HG02852 (cell line): ENCODE results near the gene GRK2.
A peak's percentile ranks its signal among the peaks of the same experiment; 100 is the strongest.
"Not testable (repeated sequence)": the region's sequence is repeated elsewhere in the genome, so short reads cannot be mapped to it uniquely, and the experiment has no call there.

Source experiments
- ATAC-seq: cut with Tn5 transposase; IDR thresholded peaks from one replicate; pipeline ENCODE4 v1.9.1; 2021; ENCODE audit warnings: mild to moderate bottlenecking, moderate library complexity; ENCODE audit not compliant: unreplicated experiment

The GRK2 gene

DNA sequence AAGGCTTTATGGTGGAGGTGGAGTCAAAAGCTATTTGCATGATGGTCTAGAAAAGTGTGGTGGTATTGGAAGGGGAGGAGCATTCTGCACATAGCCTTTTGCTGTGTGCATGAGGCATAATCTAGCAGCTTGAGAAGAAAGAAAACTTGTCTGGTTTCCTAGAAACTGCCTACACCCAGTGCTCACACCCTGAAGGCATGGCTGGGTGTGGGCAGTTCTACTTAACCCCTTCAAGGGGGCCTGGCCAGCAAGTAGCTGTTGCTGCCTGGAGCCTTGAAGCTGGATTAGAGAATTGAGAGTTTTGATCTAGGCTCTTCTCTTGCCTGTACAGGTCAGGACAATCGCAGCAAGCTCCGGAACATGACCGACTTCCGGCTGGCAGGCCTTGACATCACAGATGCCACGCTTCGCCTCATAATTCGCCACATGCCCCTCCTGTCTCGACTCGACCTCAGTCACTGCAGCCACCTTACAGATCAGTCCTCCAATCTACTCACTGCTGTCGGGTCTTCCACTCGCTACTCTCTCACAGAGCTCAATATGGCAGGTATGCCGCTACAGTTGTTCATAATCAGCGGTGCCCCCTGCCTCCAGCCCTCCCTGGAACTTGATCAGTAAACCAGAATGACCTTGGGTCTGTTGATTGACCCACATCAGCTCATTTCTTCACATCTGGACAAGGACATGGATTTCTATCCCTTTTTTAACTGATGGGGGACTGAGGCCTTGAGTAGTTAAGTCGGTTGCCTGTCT lies 12.2 kb upstream of the GRK2 start:
- no peak for ATAC-seq

DNA sequence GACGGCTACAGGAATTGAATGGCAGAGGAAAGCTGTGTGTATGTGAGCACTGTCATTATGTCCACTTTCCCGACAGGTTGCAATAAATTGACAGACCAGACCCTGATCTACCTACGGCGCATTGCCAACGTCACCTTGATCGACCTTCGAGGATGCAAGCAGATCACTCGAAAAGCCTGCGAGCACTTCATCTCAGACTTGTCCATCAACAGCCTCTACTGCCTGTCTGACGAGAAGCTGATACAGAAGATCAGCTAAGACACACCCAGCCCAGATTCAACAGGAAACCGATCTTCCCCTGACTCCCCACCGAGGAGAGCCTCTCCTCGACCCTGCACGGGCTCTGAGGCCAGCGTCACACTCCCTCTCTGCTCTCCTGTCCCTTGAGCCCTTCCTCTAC lies 11.5 kb upstream of the GRK2 start:
- no peak for ATAC-seq

DNA sequence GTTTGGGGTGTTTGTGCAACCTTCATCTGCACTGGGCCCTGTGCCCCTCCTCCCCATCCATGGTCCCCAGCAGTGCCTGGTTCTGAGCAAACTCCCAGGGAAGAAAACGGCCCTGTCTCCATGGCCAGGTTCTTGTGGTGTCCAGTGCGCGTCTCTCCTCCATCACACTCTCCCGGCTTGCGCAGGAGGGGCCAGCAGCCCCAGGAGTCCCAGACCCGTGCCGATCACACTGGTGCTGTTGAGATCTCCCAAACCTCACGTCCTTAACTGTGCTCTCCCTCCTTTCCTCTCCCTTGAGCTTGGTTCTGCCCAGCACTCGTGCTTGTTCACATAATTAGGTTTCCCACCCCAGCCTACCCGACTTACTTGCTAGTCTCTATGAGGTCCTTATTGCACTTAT lies 10.9 kb upstream of the GRK2 start:
- ATAC-seq, result no peak

DNA sequence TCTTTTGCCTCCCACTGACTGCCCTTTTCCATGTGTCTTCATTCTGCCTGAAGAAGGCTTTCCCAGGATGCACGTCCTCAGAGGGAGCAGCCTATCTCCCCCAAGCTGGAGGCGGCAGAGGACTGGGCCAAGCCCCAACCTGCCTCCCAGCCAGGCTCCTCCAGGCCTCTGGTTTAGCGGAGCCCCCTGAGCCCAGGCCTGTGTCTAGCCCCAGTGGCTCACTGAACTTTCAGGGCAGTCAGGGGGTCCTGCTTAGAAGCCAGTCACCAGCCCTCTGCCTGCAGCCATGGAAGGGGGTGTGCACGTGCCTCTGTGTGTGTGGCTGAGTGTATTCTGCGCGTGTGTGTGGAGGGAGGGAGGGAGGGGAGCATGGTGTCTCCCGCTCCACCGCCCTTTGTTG lies 10.4 kb upstream of the GRK2 start:
- no peak for ATAC-seq

DNA sequence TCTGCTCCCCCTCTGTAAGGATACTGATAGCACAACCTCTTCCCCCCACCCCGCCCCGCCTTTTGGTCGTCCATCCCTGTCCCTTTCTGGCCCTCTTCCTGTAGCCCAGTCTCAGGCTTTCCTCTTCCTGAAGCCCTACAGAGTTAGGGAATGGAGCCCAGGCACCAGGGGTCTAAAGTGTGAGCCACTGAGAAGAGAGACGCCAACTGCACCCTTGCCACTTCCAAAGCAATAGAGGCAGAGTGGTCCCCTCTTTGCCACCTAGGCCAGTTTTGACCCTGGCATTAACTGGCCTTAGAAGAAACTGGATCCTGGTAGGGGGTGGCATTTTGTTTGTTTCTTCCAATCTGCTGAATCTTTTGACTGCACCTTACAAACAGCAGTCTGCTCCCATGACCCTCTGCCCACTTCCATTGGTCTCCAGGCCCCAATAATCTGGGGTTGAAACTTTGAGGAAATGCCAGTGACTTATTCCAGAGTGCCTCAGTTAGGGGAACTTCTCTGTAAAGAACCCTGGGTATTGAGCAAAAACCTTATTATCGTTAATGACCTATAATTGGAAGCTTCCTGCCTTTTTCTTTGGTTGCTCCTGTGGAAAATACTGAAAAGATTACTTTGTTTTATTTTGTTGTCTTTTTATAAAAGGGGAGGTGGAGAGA lies 9.7 kb upstream of the GRK2 start:
- ATAC-seq, result no peak

DNA sequence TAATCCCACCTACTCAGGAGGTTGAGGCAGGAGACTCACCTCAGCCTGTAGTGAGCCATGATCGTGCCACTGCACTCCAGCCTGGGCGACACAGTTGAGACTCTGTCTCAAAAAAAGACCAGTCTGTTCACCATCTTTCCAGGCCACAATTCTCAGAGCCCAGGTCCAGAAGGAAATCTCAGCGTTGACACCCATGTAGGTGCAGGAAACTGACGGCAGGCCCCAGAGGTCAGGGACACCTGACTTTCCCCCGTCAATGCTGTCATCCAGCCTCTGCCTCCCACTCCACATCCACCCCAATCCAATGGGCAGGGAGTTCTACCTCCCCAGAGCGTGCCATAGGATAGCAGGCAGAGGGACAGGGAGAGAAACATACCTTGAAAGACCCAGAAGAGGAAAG lies 5.9 kb upstream of the GRK2 start:
- no peak for ATAC-seq

DNA sequence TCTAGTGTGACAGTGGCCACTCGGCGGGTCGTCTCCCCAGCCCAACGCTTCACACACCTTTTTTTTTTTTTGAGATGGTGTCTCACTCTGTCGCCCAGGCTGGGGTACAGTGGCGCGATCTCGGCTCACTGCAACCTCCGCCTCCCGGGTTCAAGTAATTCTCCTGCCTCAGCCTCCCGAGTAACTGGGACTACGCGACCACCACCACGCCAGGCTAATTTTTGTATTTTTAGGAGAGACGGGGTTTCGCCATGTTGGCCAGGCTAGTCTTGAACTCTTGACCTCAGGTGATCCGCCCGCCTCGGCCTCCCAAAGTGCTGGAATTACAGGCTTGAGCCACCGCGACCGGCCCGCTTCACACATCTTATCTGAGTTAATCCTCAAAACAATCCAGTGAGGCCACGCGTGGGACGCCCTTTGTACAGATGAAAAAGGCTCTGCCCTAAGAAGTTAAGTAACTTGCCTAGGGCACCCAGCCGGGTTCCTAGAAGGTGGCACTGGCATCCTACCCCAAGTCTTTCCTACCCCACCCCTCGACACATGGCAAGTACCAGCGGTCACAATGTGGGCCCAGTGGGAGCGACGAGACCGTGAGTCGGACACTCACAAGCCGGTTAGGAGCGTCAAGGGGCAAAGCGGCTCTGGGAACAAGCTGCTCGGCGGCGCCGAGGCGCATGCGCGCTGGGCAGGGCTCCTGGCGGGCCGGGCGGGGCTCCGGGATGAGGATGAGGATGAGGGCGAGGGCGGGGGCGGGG lies 5.2 kb upstream of the GRK2 start:
- ATAC-seq, result not testable (repeated sequence)

DNA sequence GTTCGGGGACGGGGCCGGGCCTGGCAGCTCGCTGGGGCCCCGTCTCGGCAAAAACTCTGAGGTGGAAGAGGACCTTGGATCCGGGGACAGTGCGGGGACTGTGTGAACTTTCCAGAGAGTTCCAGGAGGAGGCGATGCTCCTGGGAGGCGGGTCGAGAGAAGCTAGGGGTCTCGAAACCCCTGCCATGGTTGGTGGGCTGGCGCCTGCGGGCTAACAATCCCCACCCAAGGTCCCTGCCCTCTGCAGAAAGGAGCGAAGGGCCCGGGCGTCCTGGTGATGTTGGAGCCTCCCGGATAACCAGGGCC lies 4.7 kb upstream of the GRK2 start:
- no peak for ATAC-seq

DNA sequence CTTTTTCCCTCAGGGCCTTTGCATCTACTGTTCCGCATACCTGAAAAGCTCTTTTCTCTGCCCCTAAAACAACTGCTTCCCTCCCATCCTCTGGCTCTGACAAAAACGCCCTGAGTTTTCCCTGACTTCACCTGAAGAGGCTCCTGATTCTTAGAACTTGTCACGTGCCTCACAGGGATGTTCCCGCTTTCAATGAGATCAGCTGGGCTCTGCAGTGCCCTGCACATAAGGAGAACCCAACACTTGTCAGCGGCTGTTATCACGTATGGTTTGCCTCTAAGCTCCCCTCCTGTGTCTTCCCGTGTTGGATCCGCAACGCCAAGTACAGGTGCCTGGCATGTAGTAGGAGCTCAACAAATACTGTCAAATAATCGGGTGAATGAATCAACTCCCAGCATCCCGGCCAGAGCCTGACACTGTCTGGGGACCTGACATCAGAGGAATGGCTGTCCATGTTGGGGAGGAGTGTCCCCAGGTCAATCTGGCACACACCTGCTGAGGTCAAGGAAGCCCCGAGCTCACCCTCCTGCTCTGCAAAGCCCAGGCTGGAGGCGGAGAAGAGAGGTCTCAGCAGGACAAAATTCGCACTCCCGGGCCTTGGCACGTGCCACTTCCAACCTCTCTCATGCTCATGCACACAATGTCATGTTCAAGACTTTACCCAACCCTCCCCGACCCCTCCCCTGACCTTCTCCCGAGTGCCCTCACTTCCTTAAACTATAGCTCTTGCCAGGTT lies 4.2 kb upstream of the GRK2 start:
- no peak for ATAC-seq

DNA sequence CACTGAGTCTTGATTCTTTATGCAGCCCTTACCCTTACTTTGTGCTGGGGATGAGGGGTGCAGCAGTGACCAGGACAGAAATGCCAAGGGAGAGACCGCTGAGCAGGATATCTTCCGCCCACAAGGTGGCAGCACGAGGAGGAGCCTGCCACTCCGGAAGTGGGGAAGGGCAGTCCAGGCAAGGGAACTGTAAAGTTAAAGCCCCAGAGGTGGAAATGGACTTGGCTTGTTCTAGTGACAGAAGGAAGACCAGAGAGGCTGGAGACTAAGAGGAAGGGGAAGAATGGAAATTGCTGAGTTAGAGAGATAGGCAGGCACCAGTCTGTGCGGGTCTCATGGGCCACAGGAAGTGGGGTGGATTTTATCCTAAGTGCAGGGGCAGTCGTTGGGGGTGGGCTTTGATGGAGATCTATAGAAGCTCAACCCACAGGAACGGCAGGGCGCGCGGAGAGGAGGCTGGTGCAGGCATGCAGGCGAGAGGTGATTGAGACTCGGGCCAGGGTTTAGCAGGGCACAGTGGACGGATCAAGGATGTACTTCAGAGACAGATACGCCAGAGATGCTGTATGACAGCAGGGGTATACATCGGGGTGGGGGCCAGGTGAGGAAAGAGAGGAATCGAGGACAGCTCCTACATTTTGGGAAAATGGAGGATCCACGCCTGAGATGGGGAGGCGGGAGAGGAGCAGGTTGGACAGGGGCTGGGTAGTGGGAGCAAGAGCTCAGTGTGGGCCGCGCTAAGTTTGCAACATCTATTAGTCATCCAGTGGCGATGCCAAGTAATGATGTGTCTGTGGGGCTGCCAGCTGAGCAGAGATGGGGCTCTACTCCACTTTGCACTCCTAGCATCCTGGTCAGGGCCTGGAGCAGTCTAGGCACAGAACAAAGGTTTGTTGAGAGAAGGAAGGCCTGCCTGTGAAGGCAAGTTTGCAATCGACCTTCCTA lies 3.3 kb upstream of the GRK2 start:
- no peak for ATAC-seq

DNA sequence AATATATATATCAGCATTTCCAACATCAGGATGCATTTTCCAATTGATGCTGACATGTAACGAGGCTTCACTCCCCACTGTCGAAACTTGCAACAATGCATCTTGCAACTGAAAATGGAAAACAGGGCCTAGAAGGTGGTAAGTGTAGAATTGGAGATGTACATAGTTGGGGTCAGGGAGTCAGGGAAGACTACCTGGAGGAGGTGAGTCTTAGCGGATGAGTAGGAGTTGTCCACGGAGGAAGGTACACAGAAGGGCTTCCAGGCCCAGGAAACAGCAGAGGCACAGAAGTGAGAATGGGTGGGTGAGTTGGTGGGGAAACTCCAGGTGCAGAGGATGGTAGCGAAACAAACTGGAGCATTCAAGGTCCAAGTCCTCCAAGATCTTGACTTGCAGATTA lies 2.0 kb upstream of the GRK2 start:
- ATAC-seq, result no peak

DNA sequence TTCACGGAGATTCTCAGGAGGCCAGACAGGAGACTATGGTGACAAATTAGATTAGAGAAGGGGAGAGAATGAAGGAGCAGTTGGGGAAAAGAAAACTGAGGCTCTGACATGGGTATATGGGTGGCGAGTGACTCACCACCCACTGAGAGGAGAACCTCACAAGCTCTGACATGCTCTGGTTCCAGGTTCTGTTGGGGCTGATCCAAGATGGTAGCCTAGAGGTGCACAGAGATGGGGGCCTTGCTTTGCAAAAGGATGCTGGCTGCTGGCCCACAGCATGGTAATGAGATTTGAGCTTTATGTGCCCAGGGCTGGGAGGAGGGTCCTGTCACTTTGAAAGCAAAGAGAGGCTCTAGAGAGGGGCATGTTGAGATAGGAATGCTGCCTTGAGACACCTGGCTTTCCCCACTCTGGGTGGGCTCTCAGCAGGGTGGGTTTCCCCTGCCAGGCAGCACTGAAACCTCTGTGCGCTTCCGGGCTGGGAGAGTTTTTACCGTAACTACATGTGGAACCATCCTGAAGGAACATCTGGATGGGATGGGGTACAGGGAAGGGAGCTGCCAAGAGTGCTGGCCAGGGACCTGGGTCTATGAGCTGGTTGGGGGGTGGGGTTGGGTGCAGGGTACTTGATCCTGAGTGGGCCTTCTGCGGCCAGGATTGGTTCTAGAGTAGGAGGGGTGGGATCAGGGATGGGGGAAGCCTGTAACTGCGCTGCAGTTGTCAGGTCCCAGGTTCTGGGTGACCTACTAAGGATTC lies 1.2 kb upstream of the GRK2 start:
- no peak for ATAC-seq

DNA sequence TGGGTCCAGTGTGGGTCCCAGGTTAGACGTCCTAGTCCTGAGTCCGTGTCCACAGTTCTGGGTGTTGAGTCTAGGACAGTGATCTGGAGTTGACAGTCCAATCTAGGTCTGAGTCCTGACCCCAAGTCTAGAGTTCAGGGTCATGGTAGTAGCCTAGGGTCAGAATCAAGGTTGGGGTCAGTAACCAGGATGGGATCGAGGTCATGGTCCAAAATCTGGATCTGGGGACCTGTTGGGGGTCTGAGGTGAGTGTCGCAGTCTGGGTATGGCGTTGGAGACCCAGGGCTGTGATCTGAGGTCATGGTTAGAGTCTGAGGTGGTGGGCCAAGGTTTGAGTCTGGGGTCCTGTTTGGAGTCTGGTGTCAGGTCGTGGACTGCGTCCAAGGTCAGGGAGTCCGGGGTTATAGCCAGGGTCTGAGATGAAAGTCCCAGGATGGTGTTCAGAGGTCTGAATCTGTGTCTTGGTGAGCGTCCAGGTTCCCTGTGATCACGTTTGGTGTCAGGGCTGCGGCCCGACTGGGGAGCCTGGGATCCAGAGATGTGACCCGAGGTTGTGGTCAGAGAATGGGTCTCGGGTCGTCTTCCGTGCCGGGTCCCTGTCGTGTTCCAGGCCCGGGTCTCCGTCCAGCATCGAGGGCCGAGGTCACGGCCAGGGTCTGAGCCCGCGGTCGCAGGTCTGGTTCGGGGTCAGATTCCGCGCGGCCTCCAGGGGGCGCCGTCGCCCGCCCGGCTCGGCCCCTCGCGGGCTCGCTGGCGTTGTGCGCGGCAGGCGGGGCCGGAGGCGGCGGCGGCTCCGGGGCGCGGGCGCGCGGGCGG lies 432 bp upstream of the GRK2 start:
- peak; percentile 40 for ATAC-seq

DNA sequence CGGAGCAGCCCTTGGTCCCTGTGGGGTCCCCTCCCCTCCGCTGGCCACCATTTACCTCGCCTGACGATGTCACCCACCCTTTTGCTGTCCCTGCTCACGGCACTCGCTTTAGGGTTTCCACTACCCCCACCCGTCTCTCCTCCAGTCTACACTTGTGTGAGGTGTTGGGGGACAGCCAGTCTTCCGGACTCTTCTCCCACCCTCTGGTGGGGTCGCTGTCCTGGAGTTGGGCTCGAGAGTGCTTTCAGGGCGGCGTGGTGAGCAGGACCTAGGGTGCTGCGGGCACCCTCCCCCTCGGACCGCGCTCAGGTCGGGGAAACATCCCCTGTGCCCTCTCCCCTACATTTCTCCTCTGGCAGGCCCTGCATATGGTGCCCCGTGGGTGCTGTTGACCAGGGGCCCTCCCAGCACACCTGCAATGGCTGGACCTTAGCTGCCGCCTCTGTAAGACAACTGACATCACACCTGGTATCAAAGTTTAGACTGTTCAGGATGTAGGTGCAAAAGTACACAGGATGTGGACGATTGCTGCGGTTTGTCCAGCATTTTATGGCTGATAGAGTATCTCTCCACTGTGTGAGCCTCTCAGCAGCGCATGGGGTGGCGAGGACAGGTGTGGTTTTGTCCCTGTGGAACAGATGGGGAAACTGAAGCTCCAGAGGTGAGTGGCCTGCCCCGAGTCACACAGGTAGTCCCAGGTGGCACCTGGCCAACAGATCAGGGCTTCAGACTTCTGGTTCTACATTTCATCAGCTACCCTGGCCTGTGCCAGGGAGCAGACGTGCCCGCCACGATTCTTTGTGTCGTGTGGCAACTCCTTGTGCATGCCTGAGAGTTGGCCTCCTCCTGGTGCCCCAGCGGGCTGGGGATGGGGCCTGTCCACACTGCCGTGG lies 1.2 kb downstream of the GRK2 start:
- no peak for ATAC-seq

DNA sequence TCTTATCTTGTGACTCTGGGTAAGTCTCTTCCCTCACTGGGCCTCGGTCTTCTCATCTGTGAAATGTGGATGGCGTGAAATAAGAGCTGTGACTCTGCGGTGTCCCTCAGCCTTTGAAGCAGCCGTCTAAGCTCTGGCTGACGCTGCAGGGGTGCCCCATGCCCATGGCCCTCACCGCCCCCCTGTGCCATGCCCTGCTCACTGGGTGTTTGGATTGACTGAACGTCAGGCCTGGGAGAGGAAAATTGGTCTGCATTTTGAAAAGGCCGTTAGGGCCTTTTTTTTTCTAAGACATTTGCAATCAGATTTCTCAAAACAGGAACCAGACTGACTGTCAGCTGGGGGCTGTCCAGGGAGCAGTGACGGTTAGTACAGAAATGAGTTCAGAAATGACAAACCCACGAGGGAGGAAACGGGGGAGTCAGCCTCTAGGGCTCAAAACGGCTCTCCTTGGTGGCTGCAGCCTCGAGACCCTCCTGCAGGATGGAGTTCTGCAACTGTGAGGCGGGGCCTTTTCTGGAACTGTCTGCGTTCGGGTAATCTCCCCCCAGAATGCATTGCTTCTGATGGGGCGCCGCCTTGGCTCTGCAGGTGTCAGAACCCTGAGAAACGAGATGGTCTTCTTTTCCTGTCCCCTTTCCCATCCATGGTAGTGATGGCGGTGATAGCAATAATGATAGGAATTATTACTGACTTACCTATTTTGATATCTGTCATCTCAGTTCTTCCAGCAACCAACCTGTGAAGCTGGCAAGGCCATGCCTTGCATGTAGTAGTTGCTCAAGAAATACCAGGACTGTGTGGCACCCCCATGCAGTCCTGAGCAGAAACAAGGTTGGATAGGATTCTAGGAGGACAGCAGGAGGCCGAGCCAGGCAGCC lies 2.0 kb downstream of the GRK2 start:
- peak; percentile 46 for ATAC-seq

DNA sequence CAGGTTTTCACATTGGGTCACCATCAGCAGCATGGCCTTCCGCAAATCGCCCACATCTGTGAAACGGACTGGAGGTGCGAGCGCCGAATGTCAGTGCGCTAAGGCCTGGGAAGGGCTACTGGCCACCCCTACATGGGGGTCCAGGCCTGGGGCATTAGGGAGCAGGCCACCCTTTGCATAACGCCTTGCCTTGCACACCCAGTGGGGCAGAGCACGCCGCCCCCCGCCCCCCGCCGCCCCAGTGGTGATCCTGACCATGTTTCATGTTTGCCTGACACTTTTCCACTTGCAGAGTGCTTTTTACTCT lies 2.6 kb downstream of the GRK2 start:
- no peak for ATAC-seq
